Lung (tissue), 12 donors: ENCODE results near the gene NXPH1. TPM values are rescaled to one million over a fixed set of nuclear protein-coding genes. Genes with fewer than 3 reads are reported as not detected.

Source experiments
- ATAC-seq: fragments of 200-7000 bp; cut with Tn5 transposase; one replicate; pipeline ENCODE4 v1.9.1; 2020; ENCODE audit warnings: moderate number of reproducible peaks; ENCODE audit not compliant: insufficient read depth, low FRiP score
- DNase-seq, 3 donors: peaks; one replicate each; pipeline ENCODE4 v3.0.0-alpha.2; 2013 to 2017
- H3K27ac ChIP-seq, 2 donors: one replicate each; pipeline ENCODE4 v1.5.1; 2013; ENCODE audit warnings: mild to moderate bottlenecking in 2 of 2, moderate library complexity in 2 of 2, control low read depth in 1 of 2, inconsistent platforms in 1 of 2, low read depth in 1 of 2, low read length in 1 of 2
- H3K27me3 ChIP-seq, 3 donors: one replicate each; pipeline ENCODE4 v1.5.1; 2013; ENCODE audit warnings: low read length in 2 of 3; ENCODE audit not compliant: control insufficient read depth in 3 of 3, insufficient read depth in 3 of 3
- H3K36me3 ChIP-seq, 4 donors: one replicate each; pipeline ENCODE4 v1.5.1; 2013; ENCODE audit warnings: low read length in 4 of 4, mild to moderate bottlenecking in 1 of 4, moderate library complexity in 1 of 4; ENCODE audit not compliant: control insufficient read depth in 4 of 4, insufficient read depth in 4 of 4
- H3K4me1 ChIP-seq, 5 donors: one replicate each; pipeline ENCODE4 v1.5.1; 2013; ENCODE audit warnings: low read length in 5 of 5, mild to moderate bottlenecking in 2 of 5, moderate library complexity in 1 of 5; ENCODE audit not compliant: control insufficient read depth in 5 of 5, insufficient read depth in 5 of 5
- H3K4me3 ChIP-seq: one replicate; pipeline ENCODE4 v1.5.1; 2013; ENCODE audit warnings: mild to moderate bottlenecking, control low read depth, moderate library complexity
- H3K9ac ChIP-seq, 2 donors: one replicate each; pipeline ENCODE4 v1.5.1; 2013; ENCODE audit warnings: low read length in 2 of 2, control low read depth in 1 of 2; ENCODE audit not compliant: insufficient read depth in 1 of 2
- H3K9me3 ChIP-seq, 4 donors: one replicate each; pipeline ENCODE4 v1.5.1; 2013; ENCODE audit warnings: low read length in 3 of 4, mild to moderate bottlenecking in 1 of 4, moderate library complexity in 1 of 4; ENCODE audit not compliant: control insufficient read depth in 4 of 4, insufficient read depth in 3 of 4
- WGBS, 2 donors: extraction: QIAGEN DNeasy Blood & Tissue Kit; methylation state at CpG; one replicate each; pipeline ENCODE4 v1.1.7; 2013; 5-methylcytosine and 5-hydroxymethylcytosine counted together
- polyA plus RNA-seq, 2 donors: library from polyadenylated mRNA; stranded (reverse); fragments of 200-250 nt; gene quantifications; one replicate each; pipeline ENCODE4 v1.2.1, GENCODE V29; 2013
- total RNA-seq, 2 donors: library from RNA; depleted of rRNA in 1 of 2; stranded (reverse); fragments of >200 nt in 1 of 2; gene quantifications; one replicate each; pipeline ENCODE4 v1.2.1, GENCODE V29; 2014 to 2021
- TF ChIP-seq, protein P1 (sequence below): IDR thresholded peaks from 2 replicates; pipeline ENCODE4 v1.5.1; 2012; ENCODE audit warnings: mild to moderate bottlenecking; ENCODE audit errors: control extremely low read depth, extremely low read depth
- donor health status: control.
- donor health status: control.
- donor health status: Bipolar disorder and iron deficiency.
- donor health status: healthy.
- donor health status: DM: yes; HTN: yes; CAD: no.

Gene NXPH1
- total and polyA plus RNA-seq, 4 donors = 0.09 to 0.17 TPM; not detected in 2

DNA sequence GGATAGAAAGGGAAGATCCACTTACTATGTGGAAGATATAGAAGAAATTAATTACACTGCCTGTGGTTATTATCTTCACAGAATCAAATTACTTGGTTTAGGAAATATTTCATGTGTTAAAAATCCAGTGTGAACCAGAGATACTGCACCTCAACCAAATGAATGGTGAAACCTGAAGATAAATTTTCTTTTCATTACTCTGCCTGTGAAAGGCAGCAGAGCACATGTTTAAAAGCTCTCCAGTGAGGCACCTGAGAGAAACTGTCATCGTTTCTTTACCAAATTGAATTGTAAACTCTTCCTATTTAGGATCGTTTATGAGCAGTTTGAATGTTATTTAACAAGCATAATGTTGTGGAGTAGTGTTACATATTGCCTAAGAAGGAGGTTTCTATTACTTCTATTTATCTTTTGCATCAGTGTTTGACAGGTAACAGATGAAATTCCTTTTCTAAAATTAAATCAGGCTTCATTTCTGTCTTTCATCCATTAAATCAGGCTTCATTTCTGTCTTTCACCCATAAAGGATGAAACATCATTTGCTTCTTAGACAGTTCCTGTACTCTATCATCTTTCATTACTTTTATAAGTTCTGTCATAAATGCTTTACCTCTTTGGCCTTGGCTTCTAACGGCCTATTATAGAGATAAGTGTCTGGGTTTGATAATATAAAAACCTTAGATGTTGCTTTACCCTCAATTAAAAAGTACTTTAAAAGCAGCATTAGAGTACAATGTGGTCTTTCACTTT is 266.6 kb downstream of the NXPH1 start:
- no peaks in the 10 kb centered on the region for H3K4me1 ChIP-seq
- TF ChIP-seq, protein P1, sequence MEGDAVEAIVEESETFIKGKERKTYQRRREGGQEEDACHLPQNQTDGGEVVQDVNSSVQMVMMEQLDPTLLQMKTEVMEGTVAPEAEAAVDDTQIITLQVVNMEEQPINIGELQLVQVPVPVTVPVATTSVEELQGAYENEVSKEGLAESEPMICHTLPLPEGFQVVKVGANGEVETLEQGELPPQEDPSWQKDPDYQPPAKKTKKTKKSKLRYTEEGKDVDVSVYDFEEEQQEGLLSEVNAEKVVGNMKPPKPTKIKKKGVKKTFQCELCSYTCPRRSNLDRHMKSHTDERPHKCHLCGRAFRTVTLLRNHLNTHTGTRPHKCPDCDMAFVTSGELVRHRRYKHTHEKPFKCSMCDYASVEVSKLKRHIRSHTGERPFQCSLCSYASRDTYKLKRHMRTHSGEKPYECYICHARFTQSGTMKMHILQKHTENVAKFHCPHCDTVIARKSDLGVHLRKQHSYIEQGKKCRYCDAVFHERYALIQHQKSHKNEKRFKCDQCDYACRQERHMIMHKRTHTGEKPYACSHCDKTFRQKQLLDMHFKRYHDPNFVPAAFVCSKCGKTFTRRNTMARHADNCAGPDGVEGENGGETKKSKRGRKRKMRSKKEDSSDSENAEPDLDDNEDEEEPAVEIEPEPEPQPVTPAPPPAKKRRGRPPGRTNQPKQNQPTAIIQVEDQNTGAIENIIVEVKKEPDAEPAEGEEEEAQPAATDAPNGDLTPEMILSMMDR = no peak
- no peak overlapping the region for H3K9ac ChIP-seq
- WGBS, 2 donors = 64 to 75% methylated on average over 3 of the region's 3 CpGs
- H3K27ac ChIP-seq = no peak overlapping the region
- no peak for DNase-seq
- no peaks in the 10 kb centered on the region for H3K27me3 ChIP-seq
- no peak for ATAC-seq
- no peaks in the 10 kb centered on the region for H3K9me3 ChIP-seq
- no peaks in the 10 kb centered on the region for H3K36me3 ChIP-seq
- H3K4me3 ChIP-seq = no peak overlapping the region

DNA sequence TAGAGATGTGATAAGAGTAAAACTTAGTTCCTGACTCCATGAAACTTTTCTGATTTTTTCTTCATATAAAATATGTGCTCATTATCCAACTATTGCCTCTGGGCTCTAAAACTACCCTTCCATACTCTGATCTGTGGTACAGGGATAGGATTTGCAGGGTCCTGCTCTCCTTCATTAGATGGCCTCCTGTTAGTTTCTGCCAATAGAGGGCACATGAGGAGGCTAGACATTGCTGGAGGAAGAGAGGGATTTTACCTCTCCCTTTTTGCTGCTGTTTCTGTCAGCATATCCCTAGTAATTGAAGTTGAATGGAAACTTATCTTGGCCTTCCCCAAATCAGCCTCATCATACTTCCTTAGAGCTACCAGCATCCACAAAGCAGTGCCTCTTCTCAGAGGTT is 269.4 kb downstream of the NXPH1 start:
- H3K27ac ChIP-seq = no peak overlapping the region
- no peaks in the 10 kb centered on the region for H3K27me3 ChIP-seq
- no peak overlapping the region for H3K4me3 ChIP-seq
- DNase-seq (no peak), ATAC-seq (no peak)
- TF ChIP-seq, protein P1 = no peak
- H3K4me1 ChIP-seq = no peaks in the 10 kb centered on the region
- no peaks in the 10 kb centered on the region for H3K9me3 ChIP-seq
- no peaks in the 10 kb centered on the region for H3K36me3 ChIP-seq
- no peak overlapping the region for H3K9ac ChIP-seq

DNA sequence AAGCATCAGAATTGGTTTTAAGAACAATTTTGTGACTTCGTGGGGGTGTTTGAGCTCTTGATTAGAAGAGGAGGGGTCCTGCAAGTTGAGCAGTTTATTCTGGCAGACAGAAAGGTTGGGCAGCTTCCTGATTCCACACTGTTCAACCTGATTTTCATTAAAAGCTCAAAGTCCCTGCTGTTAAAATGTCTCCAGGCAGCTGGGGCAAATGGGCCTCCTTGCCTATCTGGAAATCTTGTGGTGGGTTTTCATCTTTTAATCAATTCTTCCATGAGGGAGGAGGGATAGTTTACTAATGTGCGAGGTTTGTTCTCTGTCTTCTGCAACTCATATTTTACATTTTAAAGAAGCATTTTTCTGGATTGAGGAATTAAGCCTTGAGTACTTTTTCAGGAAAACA is 276.7 kb downstream of the NXPH1 start:
- Histone ChIP-seq H3K36me3 (no peaks in the 10 kb centered on the region), H3K4me1 (no peaks in the 10 kb centered on the region), H3K9ac (no peak overlapping the region), H3K27me3 (no peaks in the 10 kb centered on the region), H3K27ac (no peak overlapping the region), H3K9me3 (no peaks in the 10 kb centered on the region), H3K4me3 (no peak overlapping the region)
- WGBS, 2 donors = 70 to 82% methylated on average over 2 of the region's 2 CpGs
- ATAC-seq = no peak
- DNase-seq = no peak
- TF ChIP-seq, protein P1 = no peak

DNA sequence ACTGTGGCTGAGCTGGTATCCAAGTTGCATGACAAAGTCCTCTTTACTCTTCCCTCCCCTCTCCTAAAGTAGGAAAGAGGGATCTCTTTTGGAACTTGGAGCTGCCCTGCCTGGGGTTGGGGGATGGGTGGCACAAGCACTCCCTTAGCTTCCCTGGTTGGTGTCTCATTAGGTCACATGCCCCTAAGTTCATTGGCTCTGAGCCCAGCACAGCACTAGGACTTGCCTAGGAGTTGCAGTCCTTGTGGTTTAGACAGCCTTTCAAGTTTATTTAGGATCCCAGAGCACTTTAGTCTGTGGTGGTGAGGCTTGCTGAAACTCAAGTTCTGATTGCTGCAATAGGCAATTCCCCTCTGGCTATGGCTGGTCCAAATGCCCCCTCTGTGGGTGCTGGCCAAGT is 281.4 kb downstream of the NXPH1 start:
- H3K4me3 ChIP-seq = no peak overlapping the region
- H3K4me1 ChIP-seq = no peaks in the 10 kb centered on the region
- no peak overlapping the region for H3K27ac ChIP-seq
- no peaks in the 10 kb centered on the region for H3K27me3 ChIP-seq
- H3K9ac ChIP-seq = no peak overlapping the region
- TF ChIP-seq, protein P1 = no peak
- H3K36me3 ChIP-seq = no peaks in the 10 kb centered on the region
- no peaks in the 10 kb centered on the region for H3K9me3 ChIP-seq
- DNase-seq (peak in 1 of 3 donors; percentile 8), ATAC-seq (no peak)
